DOHH2 (cell line): Measurements from ENCODE around the gene MACROD2.

Experiments used
- EZH2phosphoT487 ChIP-seq: fragments of 200-600 bp; sonication (generic); IDR thresholded peaks from 2 replicates; pipeline ENCODE4 v1.6.1; 2017; ENCODE audit warnings: borderline replicate concordance, mild to moderate bottlenecking, antibody characterized with exemption, low read length, moderate library complexity, mixed read lengths
- TF ChIP-seq, protein P1 (sequence below): fragments of 200-600 bp; sonication (generic); IDR thresholded peaks from one replicate; pipeline ENCODE4 v1.5.1; 2014; ENCODE audit warnings: antibody characterized with exemption, mild to moderate bottlenecking, low read depth, low read length; ENCODE audit not compliant: poor library complexity, severe bottlenecking

GRCh38 chr20:16011519-16011918, 2016.2 kb downstream of the MACROD2 start:
- TF ChIP-seq, protein P1, sequence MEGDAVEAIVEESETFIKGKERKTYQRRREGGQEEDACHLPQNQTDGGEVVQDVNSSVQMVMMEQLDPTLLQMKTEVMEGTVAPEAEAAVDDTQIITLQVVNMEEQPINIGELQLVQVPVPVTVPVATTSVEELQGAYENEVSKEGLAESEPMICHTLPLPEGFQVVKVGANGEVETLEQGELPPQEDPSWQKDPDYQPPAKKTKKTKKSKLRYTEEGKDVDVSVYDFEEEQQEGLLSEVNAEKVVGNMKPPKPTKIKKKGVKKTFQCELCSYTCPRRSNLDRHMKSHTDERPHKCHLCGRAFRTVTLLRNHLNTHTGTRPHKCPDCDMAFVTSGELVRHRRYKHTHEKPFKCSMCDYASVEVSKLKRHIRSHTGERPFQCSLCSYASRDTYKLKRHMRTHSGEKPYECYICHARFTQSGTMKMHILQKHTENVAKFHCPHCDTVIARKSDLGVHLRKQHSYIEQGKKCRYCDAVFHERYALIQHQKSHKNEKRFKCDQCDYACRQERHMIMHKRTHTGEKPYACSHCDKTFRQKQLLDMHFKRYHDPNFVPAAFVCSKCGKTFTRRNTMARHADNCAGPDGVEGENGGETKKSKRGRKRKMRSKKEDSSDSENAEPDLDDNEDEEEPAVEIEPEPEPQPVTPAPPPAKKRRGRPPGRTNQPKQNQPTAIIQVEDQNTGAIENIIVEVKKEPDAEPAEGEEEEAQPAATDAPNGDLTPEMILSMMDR, result no peak
- no peak for TF ChIP-seq EZH2phosphoT487
